B cell (primary cell): Measurements from ENCODE around the gene COL9A3. TPM values are rescaled to one million over a fixed set of nuclear protein-coding genes. Genes with fewer than 3 reads are reported as not detected.

Source experiments
- ATAC-seq: fragments of 200-7000 bp; cut with Tn5 transposase; one replicate; pipeline ENCODE4 v1.10.0; 2021; ENCODE audit warnings: low read depth, mild to moderate bottlenecking, moderate number of reproducible peaks, moderate library complexity
- CTCF ChIA-PET: fragments of 350-600 bp; sonication (Branson Sonifier 250); formaldehyde crosslinking; loops from one replicate; lab custom pipeline; 2021; ENCODE audit warnings: antibody characterized with exemption, inconsistent platforms; lab: Charles Lee
- POLR2A ChIA-PET: fragments of 350-600 bp; sonication (Branson Sonifier 250); formaldehyde crosslinking; loops from one replicate; lab custom pipeline; 2021; ENCODE audit warnings: antibody characterized with exemption; lab: Charles Lee
- DNase-seq: peaks from one replicate; pipeline ENCODE4 v3.0.0; 2013
- H2AFZ ChIP-seq: 2 replicates; pipeline ENCODE4 v1.6.1; 2012; ENCODE audit warnings: mild to moderate bottlenecking, low read depth, low read length; ENCODE audit not compliant: insufficient read depth, poor library complexity, severe bottlenecking
- H3K27ac ChIP-seq, 2 donors: 1 replicate in 1 of 2; 2 replicates in 1 of 2; pipeline ENCODE4 v1.5.1; 2012 to 2013; ENCODE audit warnings: low read length in 2 of 2, mild to moderate bottlenecking in 2 of 2, moderate library complexity in 1 of 2
- H3K27me3 ChIP-seq, 4 experiments: fragments of 200-600 bp in 1 of 4; sonication (generic) in 1 of 4; replicated peaks in 1 of 4; 1 replicate in 2 of 4; 2 replicates in 2 of 4; pipeline versions ENCODE4 v1.6.1 to v1.7.0; 2013 to 2016; ENCODE audit warnings: low read length in 3 of 4, mild to moderate bottlenecking in 2 of 4, mixed read lengths in 1 of 4, moderate library complexity in 1 of 4; ENCODE audit not compliant: insufficient read depth in 4 of 4, control insufficient read depth in 3 of 4; ENCODE audit errors: control extremely low read depth in 1 of 4
- H3K36me3 ChIP-seq, 2 experiments: replicated peaks in 1 of 2; 1 replicate in 1 of 2; 2 replicates in 1 of 2; pipeline versions ENCODE4 v1.6.1 to v1.7.1; 2013; ENCODE audit warnings: low read length in 1 of 2; ENCODE audit not compliant: insufficient read depth in 2 of 2, control insufficient read depth in 1 of 2; ENCODE audit errors: control extremely low read depth in 1 of 2, extremely low read depth in 1 of 2
- H3K4me1 ChIP-seq, 2 donors: fragments of 200-600 bp in 1 of 2; sonication (generic) in 1 of 2; 1 replicate in 1 of 2; 2 replicates in 1 of 2; pipeline versions ENCODE4 v1.5.1 to v1.6.1; 2013 to 2017; ENCODE audit warnings: low read length in 2 of 2; ENCODE audit not compliant: control insufficient read depth in 2 of 2, insufficient read depth in 2 of 2
- H3K4me2 ChIP-seq: replicated peaks from 2 replicates; pipeline ENCODE3; 2012; ENCODE audit warnings: mild to moderate bottlenecking, low read depth, low read length; ENCODE audit not compliant: poor library complexity, severe bottlenecking
- H3K4me3 ChIP-seq, 5 experiments: fragments of 200-600 bp in 1 of 5; sonication (generic) in 1 of 5; 1 replicate in 3 of 5; 2 replicates in 2 of 5; pipeline versions ENCODE4 v1.5.1 to v1.7.0; 2011 to 2016; ENCODE audit warnings: low read length in 4 of 5, mild to moderate bottlenecking in 4 of 5, low read depth in 2 of 5, control low read depth in 1 of 5, moderate library complexity in 1 of 5; ENCODE audit not compliant: insufficient read depth in 1 of 5; ENCODE audit errors: control extremely low read depth in 1 of 5, extremely low read depth in 1 of 5
- H3K79me2 ChIP-seq: fragments of 200-600 bp; sonication (generic); one replicate; pipeline ENCODE4 v1.6.0; 2016; ENCODE audit warnings: low read length; ENCODE audit not compliant: control insufficient read depth, insufficient read depth
- H3K9ac ChIP-seq: fragments of 200-600 bp; sonication (generic); 2 replicates; pipeline ENCODE4 v1.6.1; 2017; ENCODE audit warnings: mild to moderate bottlenecking, low read length, moderate library complexity
- H3K9me3 ChIP-seq, 3 donors: one replicate each; pipeline versions ENCODE4 v1.6.1 to v1.7.1; 2013; ENCODE audit warnings: low read length in 2 of 3; ENCODE audit not compliant: control insufficient read depth in 2 of 3, insufficient read depth in 1 of 3; ENCODE audit errors: control extremely low read depth in 1 of 3
- H4K20me1 ChIP-seq: 2 replicates; pipeline ENCODE4 v1.6.0; 2012; ENCODE audit warnings: mild to moderate bottlenecking, low read length; ENCODE audit not compliant: insufficient read depth, control insufficient read depth, poor library complexity, severe bottlenecking
- H3K27ac Mint-ChIP-seq: one replicate; pipeline ENCODE4 v1.8.0; 2021; ENCODE audit warnings: mixed read lengths
- H3K27me3 Mint-ChIP-seq: one replicate; pipeline ENCODE4 v1.8.0; 2021; ENCODE audit warnings: mixed read lengths
- H3K4me1 Mint-ChIP-seq: one replicate; pipeline ENCODE4 v1.8.0; 2021; ENCODE audit warnings: mixed read lengths
- H3K4me3 Mint-ChIP-seq: one replicate; pipeline ENCODE4 v1.8.0; 2021; ENCODE audit warnings: mixed read lengths
- H3K9me3 Mint-ChIP-seq: one replicate; pipeline ENCODE4 v1.8.0; 2022; ENCODE audit warnings: mixed read lengths; ENCODE audit not compliant: insufficient read depth
- EZH2 ChIP-seq: IDR thresholded peaks from 2 replicates; pipeline ENCODE4 v1.6.1; 2012; ENCODE audit warnings: borderline replicate concordance, low read depth, mild to moderate bottlenecking, moderate library complexity, low read length; ENCODE audit not compliant: insufficient read depth, poor library complexity, severe bottlenecking
- WGBS: methylation state at CpG from one replicate; pipeline ENCODE4 v1.1.5; 2013; ENCODE audit warnings: missing lambda C conversion rate; ENCODE audit not compliant: insufficient coverage; 5-methylcytosine and 5-hydroxymethylcytosine counted together
- intact Hi-C: fragments of 100-400 bp; cut with micrococcal nuclease; formaldehyde crosslinking; loops from one replicate; pipeline ENCODE4 v1.10.0; 2022
- polyA plus RNA-seq: library from polyadenylated mRNA; depleted of rRNA; stranded (reverse); fragments of >200 nt; gene quantifications from 2 replicates; pipeline ENCODE4 v1.2.3, GENCODE V29; 2012
- total RNA-seq, 2 donors: library from RNA; stranded (reverse); fragments of 120-200 nt in 1 of 2; gene quantifications; 1 replicate in 1 of 2; 2 replicates in 1 of 2; pipeline versions ENCODE4 v1.2.3 to v1.2.4, GENCODE V29; 2013 to 2022
- TF ChIP-seq, protein P1 (sequence below): fragments of 200-600 bp; IDR thresholded peaks from one replicate; pipeline ENCODE4 v1.8.0; 2022; ENCODE audit warnings: antibody characterized with exemption, mild to moderate bottlenecking

The COL9A3 gene
- total and polyA plus RNA-seq, 2 donors (not counting 1 experiment from before 2014, with no cell fraction given): 10.7 to 96.3 TPM

DNA sequence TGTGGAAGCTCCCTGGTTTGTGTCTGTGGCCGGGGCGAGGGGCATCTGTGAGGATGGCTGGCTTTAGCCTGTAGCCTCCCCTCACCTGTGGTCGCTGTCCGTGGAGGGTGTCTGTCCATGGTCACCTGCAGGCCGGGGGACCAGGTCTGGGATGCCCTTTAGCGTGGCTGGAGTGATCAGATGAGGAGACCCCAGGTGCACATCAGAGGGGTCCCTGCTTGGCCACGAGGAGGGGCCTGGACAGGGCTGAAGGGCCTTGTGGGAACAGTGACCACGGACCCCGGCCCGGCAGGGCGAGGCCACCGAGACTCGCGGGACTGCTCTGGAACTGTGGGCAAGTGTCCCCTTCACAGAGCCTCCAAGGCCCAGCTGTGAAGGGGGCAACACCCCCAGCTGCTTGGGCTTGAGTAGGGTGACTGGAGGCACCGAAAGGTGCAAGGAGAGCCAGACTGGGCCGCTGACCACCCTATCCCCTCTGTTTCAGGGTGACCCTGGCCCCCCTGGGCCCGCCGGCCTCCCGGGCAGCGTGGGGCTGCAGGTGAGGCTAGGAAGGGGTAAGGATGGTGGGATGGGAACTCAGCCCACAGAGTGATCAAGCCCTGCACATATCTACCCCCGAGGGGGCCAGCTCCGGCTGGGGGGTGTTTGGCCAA lies 8.6 kb downstream of the COL9A3 start:
- Histone ChIP-seq H3K4me3 (no peak overlapping the region), H3K79me2 (no peaks in the 10 kb centered on the region), H3K9ac (no peak overlapping the region), H3K27me3 (no peaks in the 10 kb centered on the region), H3K4me1 (peaks cover 23 to 28% of the 10 kb centered on the region in 2 donors), H3K27ac (no peak overlapping the region), H3K9me3 (no peaks in the 10 kb centered on the region), H3K36me3 (no peaks in the 10 kb centered on the region), H4K20me1 (peaks cover 4% of the 10 kb centered on the region), H2AFZ (no peak overlapping the region), H3K4me2 (peak overlapping the region; percentile 53)
- H3K4me3 Mint-ChIP-seq: peak overlapping the region; percentile 39
- ATAC-seq (no peak), DNase-seq (no peak)
- WGBS: 78% methylated on average over 16 of the region's 22 CpGs
- ChIA-PET CTCF (interaction anchor here (0.9 to 1.3 kb wide), 3 partner anchors 10 to 37 kb away, joined by 3 to 9 read pairs (median 6); partner anchors contain the start of gene TCFL5), POLR2A (interaction anchor here (0.6 to 1.8 kb wide), 8 partner anchors 10 to 122 kb away, joined by 3 to 4 read pairs (median 4); partner anchors contain the start of gene TCFL5)
- intact Hi-C loops: no loop called here
- TF ChIP-seq, protein P1, sequence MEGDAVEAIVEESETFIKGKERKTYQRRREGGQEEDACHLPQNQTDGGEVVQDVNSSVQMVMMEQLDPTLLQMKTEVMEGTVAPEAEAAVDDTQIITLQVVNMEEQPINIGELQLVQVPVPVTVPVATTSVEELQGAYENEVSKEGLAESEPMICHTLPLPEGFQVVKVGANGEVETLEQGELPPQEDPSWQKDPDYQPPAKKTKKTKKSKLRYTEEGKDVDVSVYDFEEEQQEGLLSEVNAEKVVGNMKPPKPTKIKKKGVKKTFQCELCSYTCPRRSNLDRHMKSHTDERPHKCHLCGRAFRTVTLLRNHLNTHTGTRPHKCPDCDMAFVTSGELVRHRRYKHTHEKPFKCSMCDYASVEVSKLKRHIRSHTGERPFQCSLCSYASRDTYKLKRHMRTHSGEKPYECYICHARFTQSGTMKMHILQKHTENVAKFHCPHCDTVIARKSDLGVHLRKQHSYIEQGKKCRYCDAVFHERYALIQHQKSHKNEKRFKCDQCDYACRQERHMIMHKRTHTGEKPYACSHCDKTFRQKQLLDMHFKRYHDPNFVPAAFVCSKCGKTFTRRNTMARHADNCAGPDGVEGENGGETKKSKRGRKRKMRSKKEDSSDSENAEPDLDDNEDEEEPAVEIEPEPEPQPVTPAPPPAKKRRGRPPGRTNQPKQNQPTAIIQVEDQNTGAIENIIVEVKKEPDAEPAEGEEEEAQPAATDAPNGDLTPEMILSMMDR: no peak
- TF ChIP-seq EZH2: no peak
- H3K27ac Mint-ChIP-seq: peak overlapping the region; percentile 20
- no peaks in the 10 kb centered on the region for H3K9me3 Mint-ChIP-seq
- peaks cover 16% of the 10 kb centered on the region for H3K4me1 Mint-ChIP-seq
- H3K27me3 Mint-ChIP-seq: no peaks in the 10 kb centered on the region
